ENCODE data around the gene SEMA5B.

DNA sequence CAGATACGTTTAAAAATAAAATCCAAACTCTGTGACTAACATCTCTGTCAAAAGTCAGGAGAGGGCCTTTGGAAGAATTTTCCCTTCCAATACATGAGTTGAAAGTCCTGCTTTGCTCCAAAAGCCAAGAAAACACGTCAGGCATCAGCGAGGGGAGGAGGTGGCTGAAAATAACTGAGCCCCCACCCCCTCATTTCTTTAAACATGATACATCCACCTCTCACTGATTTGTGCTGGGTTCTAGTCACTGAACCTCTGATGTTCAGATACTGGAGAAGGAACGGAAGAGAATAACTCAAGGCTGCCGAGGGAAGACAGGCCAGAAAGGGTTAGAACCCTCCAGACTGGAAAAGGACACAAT, 9.4 kb upstream of the SEMA5B start:
- TF ChIP-seq, protein P1, sequence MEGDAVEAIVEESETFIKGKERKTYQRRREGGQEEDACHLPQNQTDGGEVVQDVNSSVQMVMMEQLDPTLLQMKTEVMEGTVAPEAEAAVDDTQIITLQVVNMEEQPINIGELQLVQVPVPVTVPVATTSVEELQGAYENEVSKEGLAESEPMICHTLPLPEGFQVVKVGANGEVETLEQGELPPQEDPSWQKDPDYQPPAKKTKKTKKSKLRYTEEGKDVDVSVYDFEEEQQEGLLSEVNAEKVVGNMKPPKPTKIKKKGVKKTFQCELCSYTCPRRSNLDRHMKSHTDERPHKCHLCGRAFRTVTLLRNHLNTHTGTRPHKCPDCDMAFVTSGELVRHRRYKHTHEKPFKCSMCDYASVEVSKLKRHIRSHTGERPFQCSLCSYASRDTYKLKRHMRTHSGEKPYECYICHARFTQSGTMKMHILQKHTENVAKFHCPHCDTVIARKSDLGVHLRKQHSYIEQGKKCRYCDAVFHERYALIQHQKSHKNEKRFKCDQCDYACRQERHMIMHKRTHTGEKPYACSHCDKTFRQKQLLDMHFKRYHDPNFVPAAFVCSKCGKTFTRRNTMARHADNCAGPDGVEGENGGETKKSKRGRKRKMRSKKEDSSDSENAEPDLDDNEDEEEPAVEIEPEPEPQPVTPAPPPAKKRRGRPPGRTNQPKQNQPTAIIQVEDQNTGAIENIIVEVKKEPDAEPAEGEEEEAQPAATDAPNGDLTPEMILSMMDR (IDR thresholded peaks at IDR 0.05) = no peak
- no peak for TF ChIP-seq ZFX (IDR thresholded peaks at IDR 0.05; ENCODE audit: borderline replicate concordance)
